Activated naive CD4-positive, alpha-beta T cell treated with anti-CD3 and anti-CD28 coated beads for 36 hours (primary cell): ENCODE results near the gene FBN3. TPM values are rescaled to one million over a fixed set of nuclear protein-coding genes. Genes with fewer than 3 reads are reported as not detected.
"Not testable (repeated sequence)": the region's sequence is repeated elsewhere in the genome, so short reads cannot be mapped to it uniquely, and the experiment has no call there.

ENCODE experiments used
- CTCF ChIA-PET: fragments of 350-600 bp; sonication (Branson Sonifier 250); formaldehyde crosslinking; loops from one replicate; lab custom pipeline; 2021; ENCODE audit warnings: antibody characterized with exemption; lab: Charles Lee
- DNase-seq: peaks from one replicate; pipeline ENCODE4 v3.0.0-alpha.2; 2020
- H3K27ac Mint-ChIP-seq: one replicate; pipeline ENCODE4 v1.8.0; 2021; ENCODE audit warnings: mild to moderate bottlenecking, mixed read lengths
- H3K27me3 Mint-ChIP-seq: one replicate; pipeline ENCODE4 v1.8.0; 2021; ENCODE audit warnings: low read depth, mixed read lengths
- H3K36me3 Mint-ChIP-seq: one replicate; pipeline ENCODE4 v1.8.0; 2021; ENCODE audit warnings: low read depth, mixed read lengths
- H3K4me1 Mint-ChIP-seq: one replicate; pipeline ENCODE4 v1.8.0; 2021; ENCODE audit warnings: low read depth, mixed read lengths
- H3K4me3 Mint-ChIP-seq: one replicate; pipeline ENCODE4 v1.8.0; 2021; ENCODE audit warnings: mild to moderate bottlenecking, moderate library complexity, mixed read lengths
- H3K9me3 Mint-ChIP-seq: one replicate; pipeline ENCODE4 v1.8.0; 2021; ENCODE audit warnings: mixed read lengths
- intact Hi-C: fragments of 100-400 bp; cut with micrococcal nuclease; formaldehyde crosslinking; loops from one replicate; pipeline ENCODE4 v1.15.1; 2023
- total RNA-seq, 2 experiments: library from RNA; stranded (reverse); gene quantifications; one replicate each; pipeline ENCODE4 v1.2.3, GENCODE V29; 2021

FBN3 gene
- total RNA-seq, 2 experiments from 2014 or later = not detected

- CTCF ChIA-PET = no interaction called here
- no peak overlapping the region for H3K4me3 Mint-ChIP-seq
- H3K4me1 Mint-ChIP-seq = peaks cover 1% of the 10 kb centered on the region
- no peak overlapping the region for H3K27ac Mint-ChIP-seq
- intact Hi-C loops = no loop called here
- H3K9me3 Mint-ChIP-seq = no peaks in the 10 kb centered on the region
- peaks cover 4% of the 10 kb centered on the region for H3K27me3 Mint-ChIP-seq
- peak; percentile 36 for DNase-seq
- H3K36me3 Mint-ChIP-seq = no peaks in the 10 kb centered on the region
Measured at GRCh38 chr19:8161135-8161646, 11.8 kb upstream of the FBN3 start.

DNA sequence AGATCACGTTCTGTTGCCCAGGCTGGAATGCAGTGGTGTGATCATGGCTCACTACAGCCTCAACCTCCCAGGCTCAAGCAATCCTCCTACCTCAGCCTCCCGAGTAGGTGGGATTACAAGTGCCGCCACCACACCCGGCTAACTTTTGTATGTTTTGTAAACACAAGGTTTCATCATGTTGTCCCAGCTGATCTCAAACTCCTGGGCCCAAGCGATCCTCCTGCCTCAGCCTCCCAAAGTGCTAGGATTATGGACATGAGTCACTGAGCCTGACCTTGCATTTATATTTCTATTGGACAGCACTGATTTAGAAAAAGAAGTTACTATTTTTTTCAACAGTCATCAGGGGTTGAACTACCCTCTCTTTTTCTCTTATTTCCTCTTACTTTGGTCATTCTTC lies 9.9 kb upstream of the FBN3 start:
- not testable (repeated sequence) for H3K4me1 Mint-ChIP-seq, H3K27me3 Mint-ChIP-seq, DNase-seq, H3K4me3 Mint-ChIP-seq, H3K9me3 Mint-ChIP-seq, H3K36me3 Mint-ChIP-seq, H3K27ac Mint-ChIP-seq
- intact Hi-C loops = loop anchor here (2.0 to 10.0 kb wide), 3 partner anchors 163 to 217 kb away; partner anchors contain the start of genes NDUFA7, RPS28 and TIMM44
- CTCF ChIA-PET = interaction anchor here (0.7 to 1.0 kb wide), 2 partner anchors 22 to 92 kb away, joined by 3 to 5 read pairs; no protein-coding TSS in a partner anchor

DNA sequence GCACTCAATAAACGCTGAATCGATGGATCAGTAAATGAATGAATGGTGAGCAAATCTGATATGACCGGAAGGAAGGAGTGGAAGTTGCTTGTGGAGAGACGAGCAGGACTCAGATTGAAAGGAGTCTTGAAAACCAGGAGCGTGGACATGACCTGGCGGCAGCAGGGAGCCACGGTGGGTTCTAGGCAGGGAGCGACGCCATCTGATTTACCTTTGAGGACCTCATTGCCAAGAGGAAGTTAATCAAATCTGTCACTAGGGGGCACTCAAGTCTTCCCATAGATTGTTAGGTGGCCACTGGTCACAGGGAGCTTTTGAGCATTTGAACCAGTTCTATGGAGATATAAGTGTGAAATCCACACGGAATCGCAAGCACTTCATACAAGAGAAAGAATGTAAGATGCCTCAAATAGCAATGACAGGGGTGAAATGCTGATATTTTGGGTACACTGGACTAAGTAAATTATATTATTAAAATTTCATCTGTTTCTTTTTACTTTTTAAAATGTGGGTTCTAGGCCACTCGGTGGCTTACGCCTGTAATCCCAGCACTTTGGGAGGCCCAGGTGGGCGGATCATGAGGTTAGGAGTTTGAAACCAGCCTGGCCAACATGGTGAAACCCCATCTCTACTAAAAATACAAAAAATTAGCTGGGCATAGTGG lies 9.2 kb upstream of the FBN3 start:
- Mint-ChIP-seq H3K36me3 (no peaks in the 10 kb centered on the region), H3K4me3 (no peak overlapping the region), H3K27me3 (peaks cover 13% of the 10 kb centered on the region), H3K9me3 (no peaks in the 10 kb centered on the region), H3K4me1 (peaks cover 1% of the 10 kb centered on the region), H3K27ac (no peak overlapping the region)
- peak; percentile 63 for DNase-seq
- CTCF ChIA-PET = interaction anchor here (0.5 to 1.0 kb wide), 6 partner anchors 21 to 130 kb away, joined by 3 to 5 read pairs (median 4); no protein-coding TSS in a partner anchor
- intact Hi-C loops = loop anchor here (1.0 to 10.0 kb wide), 4 partner anchors 95 to 216 kb away; partner anchors contain the start of genes NDUFA7, RPS28 and TIMM44

GRCh38 chr19:8155318-8155717 lies 5.9 kb upstream of the FBN3 start:
- DNase-seq = no peak
- no peaks in the 10 kb centered on the region for H3K36me3 Mint-ChIP-seq
- CTCF ChIA-PET = interaction anchor here (0.8 to 1.0 kb wide), 2 partner anchors 8 to 101 kb away, joined by 3 to 4 read pairs; no protein-coding TSS in a partner anchor
- H3K4me3 Mint-ChIP-seq = no peak overlapping the region
- intact Hi-C loops = loop anchor here (5.0 to 10.0 kb wide), 2 partner anchors 167 to 181 kb away; partner anchors contain the start of genes NDUFA7 and RPS28
- peaks cover 30% of the 10 kb centered on the region for H3K27me3 Mint-ChIP-seq
- no peaks in the 10 kb centered on the region for H3K4me1 Mint-ChIP-seq
- no peaks in the 10 kb centered on the region for H3K9me3 Mint-ChIP-seq
- no peak overlapping the region for H3K27ac Mint-ChIP-seq

DNA sequence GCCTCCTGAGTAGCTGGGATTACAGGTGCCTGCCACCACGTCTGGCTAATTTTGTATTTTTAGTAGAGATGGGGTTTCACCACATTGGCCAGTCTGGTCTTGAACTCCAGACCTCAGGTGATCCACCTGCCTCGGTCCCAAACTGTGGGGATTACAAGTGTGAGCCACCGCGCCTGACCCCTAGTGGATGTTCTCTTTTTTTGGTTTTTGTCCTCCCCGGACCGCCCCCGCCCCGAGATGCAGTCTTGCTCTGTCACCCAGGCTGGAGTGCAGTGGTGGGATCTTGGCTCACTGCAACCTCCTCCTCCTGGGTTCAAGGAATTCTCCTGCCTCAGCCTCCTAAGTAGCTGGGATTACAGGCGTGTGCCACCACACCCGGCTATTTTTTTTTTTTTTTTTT lies 4.6 kb upstream of the FBN3 start:
- H3K27ac Mint-ChIP-seq, H3K36me3 Mint-ChIP-seq, H3K9me3 Mint-ChIP-seq, H3K4me3 Mint-ChIP-seq, H3K4me1 Mint-ChIP-seq: not testable (repeated sequence)
- DNase-seq = peak; percentile 60
- intact Hi-C loops = loop anchor here (10.0 kb wide), 1 partner anchor 179 kb away; no protein-coding TSS in a partner anchor
- CTCF ChIA-PET = interaction anchor here (0.6 to 0.8 kb wide), 3 partner anchors 21 to 1607 kb away, joined by 3 read pairs; no protein-coding TSS in a partner anchor
- peaks cover 37% of the 10 kb centered on the region for H3K27me3 Mint-ChIP-seq

DNA sequence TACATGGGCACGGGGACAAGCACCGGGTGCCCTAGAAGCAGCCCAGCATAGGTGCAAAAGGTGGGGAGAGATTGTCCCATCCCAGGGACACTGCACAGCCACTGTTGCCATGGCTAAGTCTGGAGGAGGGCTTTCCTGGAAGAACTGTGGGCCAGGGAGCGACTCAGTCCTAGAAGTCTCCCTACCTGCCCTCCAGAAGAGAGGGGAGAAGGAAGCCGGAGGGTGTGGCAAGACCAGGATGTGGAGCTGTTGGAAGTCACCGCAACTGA lies 2.3 kb upstream of the FBN3 start:
- DNase-seq = no peak
- Mint-ChIP-seq H3K9me3 (no peaks in the 10 kb centered on the region), H3K4me3 (no peak overlapping the region), H3K27me3 (peaks cover 49% of the 10 kb centered on the region), H3K4me1 (peaks cover 7% of the 10 kb centered on the region), H3K27ac (no peak overlapping the region), H3K36me3 (no peaks in the 10 kb centered on the region)
- CTCF ChIA-PET = no interaction called here
- intact Hi-C loops = loop anchor here (10.0 kb wide), 1 partner anchor 177 kb away; no protein-coding TSS in a partner anchor

DNA sequence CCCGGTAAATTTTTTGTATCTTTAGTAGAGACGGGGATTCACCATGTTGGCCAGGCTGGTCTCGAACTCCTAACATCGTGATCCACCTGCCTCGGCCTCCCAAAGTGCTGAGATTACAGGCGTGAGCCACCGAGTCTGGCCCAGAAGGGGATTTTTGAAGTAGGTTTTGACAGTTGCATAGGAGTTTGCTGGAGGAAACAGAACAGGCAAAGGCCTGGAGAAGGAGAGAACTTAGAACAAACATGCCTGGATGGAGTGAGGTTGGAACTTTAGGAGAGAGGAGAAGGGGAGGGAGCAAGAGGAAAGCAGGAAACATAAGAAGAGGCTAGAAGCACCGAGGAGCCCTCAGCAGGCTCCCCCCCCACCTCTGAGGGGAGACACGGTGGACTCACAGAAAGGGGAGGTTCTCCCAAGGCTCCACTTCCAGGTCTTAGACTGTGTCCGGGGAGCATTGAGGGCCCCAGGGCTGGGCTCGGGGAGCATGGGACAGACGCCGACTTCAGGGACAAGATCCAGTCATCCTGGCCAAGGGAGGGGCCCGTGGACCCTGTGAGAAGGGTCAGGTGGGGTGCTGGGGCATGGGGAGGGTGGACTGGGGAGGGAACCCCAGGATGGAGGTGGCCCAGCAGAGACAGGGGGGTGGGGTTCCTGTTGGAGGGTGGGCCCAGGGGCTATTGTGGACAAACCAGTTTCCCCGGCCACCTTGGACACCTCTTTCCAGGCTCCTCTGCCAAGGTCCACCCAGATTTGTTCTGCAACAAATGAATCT lies 1.8 kb upstream of the FBN3 start:
- no peaks in the 10 kb centered on the region for H3K9me3 Mint-ChIP-seq
- CTCF ChIA-PET = no interaction called here
- H3K27me3 Mint-ChIP-seq = peaks cover 52% of the 10 kb centered on the region
- intact Hi-C loops = loop anchor here (10.0 kb wide), 1 partner anchor 176 kb away; no protein-coding TSS in a partner anchor
- no peak for DNase-seq
- H3K27ac Mint-ChIP-seq = no peak overlapping the region
- no peaks in the 10 kb centered on the region for H3K36me3 Mint-ChIP-seq
- H3K4me3 Mint-ChIP-seq = no peak overlapping the region
- H3K4me1 Mint-ChIP-seq = peaks cover 7% of the 10 kb centered on the region

DNA sequence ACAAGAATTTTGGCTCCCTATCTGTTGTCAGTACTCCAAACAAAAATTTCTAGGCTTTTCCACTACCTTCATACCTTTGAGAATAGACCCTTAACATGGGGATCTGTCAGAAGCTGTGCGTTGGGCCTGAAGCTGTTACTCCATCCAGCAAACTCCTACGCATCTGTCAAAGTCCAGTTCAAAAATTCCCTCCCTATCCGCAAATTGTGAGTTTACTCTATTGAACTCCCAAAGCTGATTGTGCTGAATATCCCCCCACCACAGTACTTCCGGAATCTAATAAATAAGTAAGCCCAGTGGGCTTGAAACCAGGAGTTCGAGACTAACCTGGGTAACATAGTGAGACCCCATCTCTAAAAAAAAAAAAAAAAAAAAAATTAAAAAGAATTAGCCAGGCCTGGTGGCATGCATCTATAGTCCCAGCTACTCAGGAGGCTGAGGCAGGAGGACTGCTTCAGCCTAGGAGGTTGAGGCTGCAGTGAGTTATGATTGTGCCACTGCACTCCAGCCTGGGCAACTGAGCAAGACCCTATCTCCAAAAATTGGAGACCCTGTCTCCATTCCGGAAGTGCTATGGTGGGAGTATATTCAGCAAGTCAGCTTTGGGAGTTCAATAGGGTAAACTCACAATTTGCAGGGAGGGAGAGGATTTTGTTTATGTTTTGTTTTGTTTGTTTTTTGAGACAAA lies 930 bp upstream of the FBN3 start:
- peaks cover 51% of the 10 kb centered on the region for H3K27me3 Mint-ChIP-seq
- no peaks in the 10 kb centered on the region for H3K36me3 Mint-ChIP-seq
- no peaks in the 10 kb centered on the region for H3K9me3 Mint-ChIP-seq
- intact Hi-C loops = loop anchor here (10.0 kb wide), 1 partner anchor 176 kb away; no protein-coding TSS in a partner anchor
- H3K4me1 Mint-ChIP-seq = peaks cover 7% of the 10 kb centered on the region
- CTCF ChIA-PET = no interaction called here
- no peak overlapping the region for H3K4me3 Mint-ChIP-seq
- no peak overlapping the region for H3K27ac Mint-ChIP-seq
- no peak for DNase-seq

DNA sequence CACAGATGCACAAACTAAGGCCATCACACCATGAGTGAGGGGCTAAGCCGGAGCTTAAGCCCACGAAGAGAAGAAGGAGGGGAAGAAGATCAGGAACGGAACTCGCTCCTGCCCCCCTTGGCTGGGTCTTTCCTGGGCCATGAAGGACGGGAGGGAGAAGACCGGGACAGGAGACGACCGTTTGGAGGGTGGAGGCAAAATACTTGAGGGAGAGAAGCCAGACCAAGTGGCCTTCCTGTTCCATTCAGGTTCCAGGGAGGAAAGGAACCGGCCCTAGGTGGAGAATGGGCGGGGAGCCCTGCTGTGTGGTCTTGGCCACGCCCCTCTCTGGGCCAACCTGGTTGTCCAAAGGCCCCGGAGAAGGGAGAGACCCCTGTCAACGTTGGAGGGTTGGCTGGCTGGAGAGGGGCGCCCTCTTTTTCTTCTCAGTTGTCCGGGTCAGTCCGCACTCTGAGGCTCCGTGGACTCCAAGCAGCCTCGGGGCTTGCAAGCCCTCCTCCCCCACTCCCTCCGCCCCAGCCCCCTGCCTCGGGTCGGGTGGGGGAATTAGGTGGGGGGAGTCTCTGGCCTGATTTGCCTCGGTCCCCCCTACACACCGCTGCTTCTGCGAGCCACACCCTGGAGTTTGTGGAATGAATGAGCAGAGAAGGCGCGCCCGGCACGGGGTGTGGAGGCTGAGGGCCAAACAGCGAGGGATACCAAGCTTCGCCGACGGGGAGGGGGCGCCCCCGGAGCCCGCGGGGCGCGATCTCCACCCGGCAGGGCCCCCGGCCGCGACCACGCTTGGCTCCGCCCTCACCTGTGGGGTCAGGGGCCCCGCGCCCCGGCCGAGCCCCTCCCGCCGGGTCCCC lies 757 bp downstream of the FBN3 start:
- Mint-ChIP-seq H3K36me3 (no peaks in the 10 kb centered on the region), H3K27me3 (peaks cover 48% of the 10 kb centered on the region), H3K27ac (no peak overlapping the region), H3K4me1 (peaks cover 7% of the 10 kb centered on the region), H3K4me3 (peak overlapping the region; percentile 45), H3K9me3 (no peaks in the 10 kb centered on the region)
- no peak for DNase-seq
- intact Hi-C loops = no loop called here
- CTCF ChIA-PET = no interaction called here

DNA sequence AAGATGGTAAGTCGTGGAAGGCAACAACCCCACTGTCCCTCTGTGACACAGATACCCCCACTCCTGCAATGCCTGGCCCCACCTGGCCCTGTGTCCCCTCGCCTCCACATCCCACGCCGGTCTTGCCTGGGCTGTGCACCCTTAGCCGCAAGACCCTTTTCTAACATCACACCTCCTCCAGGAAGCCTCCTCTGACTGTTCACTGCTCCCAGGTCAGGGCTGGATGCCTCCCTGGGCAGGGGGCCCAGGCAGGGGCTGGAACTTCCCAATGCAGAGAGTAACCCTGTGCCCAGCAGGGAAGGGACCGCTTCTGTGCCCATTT lies 1.3 kb downstream of the FBN3 start:
- Mint-ChIP-seq H3K4me1 (peaks cover 7% of the 10 kb centered on the region), H3K36me3 (no peaks in the 10 kb centered on the region), H3K27me3 (peaks cover 46% of the 10 kb centered on the region), H3K9me3 (no peaks in the 10 kb centered on the region), H3K27ac (no peak overlapping the region), H3K4me3 (peak overlapping the region; percentile 45)
- intact Hi-C loops = no loop called here
- CTCF ChIA-PET = no interaction called here
- DNase-seq = no peak

GRCh38 chr19:8147582-8147978 lies 1.8 kb downstream of the FBN3 start:
- intact Hi-C loops = no loop called here
- Mint-ChIP-seq H3K9me3 (no peaks in the 10 kb centered on the region), H3K4me3 (peak overlapping the region; percentile 9), H3K4me1 (peaks cover 7% of the 10 kb centered on the region), H3K27ac (no peak overlapping the region), H3K27me3 (peaks cover 42% of the 10 kb centered on the region), H3K36me3 (no peaks in the 10 kb centered on the region)
- CTCF ChIA-PET = no interaction called here
- DNase-seq = no peak
